ENCODE results near the gene PNCK.

DNA sequence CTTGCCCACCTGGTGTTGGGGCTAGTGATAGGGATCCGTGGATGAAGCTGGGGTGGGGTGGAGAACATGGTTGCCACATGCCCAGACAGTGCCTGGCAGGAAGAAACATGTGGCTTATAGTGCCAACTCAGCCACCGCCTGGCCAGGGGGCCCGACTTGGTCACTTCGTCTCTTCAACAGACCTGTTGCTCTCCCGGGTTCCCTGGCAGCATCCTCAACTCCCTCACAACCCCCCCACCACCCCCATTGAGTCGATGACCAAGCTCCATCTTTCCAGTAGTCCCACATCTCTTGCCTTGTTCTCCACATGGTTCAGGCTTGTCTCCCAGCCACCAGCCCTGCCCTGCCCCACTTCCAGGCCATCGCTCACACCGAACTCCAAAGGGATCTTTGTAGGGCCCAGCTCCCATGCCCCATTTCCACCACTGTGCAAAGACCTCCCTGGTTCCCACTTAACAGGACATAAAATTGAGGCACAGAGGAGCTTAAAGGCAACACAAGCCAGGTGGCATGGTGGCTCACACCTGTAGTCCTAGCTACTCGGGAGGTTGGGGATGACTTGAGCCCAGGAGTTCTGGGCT is 7.8 kb downstream of the PNCK start:
- TF ChIP-seq, protein P1, sequence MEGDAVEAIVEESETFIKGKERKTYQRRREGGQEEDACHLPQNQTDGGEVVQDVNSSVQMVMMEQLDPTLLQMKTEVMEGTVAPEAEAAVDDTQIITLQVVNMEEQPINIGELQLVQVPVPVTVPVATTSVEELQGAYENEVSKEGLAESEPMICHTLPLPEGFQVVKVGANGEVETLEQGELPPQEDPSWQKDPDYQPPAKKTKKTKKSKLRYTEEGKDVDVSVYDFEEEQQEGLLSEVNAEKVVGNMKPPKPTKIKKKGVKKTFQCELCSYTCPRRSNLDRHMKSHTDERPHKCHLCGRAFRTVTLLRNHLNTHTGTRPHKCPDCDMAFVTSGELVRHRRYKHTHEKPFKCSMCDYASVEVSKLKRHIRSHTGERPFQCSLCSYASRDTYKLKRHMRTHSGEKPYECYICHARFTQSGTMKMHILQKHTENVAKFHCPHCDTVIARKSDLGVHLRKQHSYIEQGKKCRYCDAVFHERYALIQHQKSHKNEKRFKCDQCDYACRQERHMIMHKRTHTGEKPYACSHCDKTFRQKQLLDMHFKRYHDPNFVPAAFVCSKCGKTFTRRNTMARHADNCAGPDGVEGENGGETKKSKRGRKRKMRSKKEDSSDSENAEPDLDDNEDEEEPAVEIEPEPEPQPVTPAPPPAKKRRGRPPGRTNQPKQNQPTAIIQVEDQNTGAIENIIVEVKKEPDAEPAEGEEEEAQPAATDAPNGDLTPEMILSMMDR (IDR thresholded peaks at IDR 0.05) = no peak
- TF ChIP-seq POLR2A (IDR thresholded peaks at IDR 0.05) = no peak
